DND-41 (cell line): ENCODE results near the gene IRX1.

Experiments
- ATAC-seq: fragments of 200-7000 bp; cut with Tn5 transposase; 3 replicates; pipeline ENCODE4 v1.9.1; 2021; ENCODE audit warnings: low read depth; ENCODE audit not compliant: insufficient read depth
- DNase-seq: peaks from one replicate; pipeline ENCODE4 v3.0.0-alpha.2; 2020
- H2AFZ ChIP-seq: 2 replicates; pipeline ENCODE4 v1.6.0; 2012; ENCODE audit warnings: low read depth, low read length
- H3K27ac ChIP-seq: 2 replicates; pipeline ENCODE4 v1.5.1; 2012; ENCODE audit warnings: low read length, inconsistent platforms
- H3K27me3 ChIP-seq: fragments of 200-600 bp; sonication (generic); 2 replicates; pipeline ENCODE4 v1.6.0; 2012; ENCODE audit warnings: low read length, mild to moderate bottlenecking, inconsistent platforms; ENCODE audit not compliant: insufficient read depth, poor library complexity
- H3K36me3 ChIP-seq: 2 replicates; pipeline ENCODE4 v1.5.1; 2012; ENCODE audit warnings: low read length, inconsistent platforms; ENCODE audit not compliant: insufficient read depth
- H3K4me1 ChIP-seq: 2 replicates; pipeline ENCODE4 v1.5.1; 2012; ENCODE audit warnings: mild to moderate bottlenecking, low read length; ENCODE audit not compliant: insufficient read depth
- H3K4me2 ChIP-seq: 2 replicates; pipeline ENCODE4 v1.6.0; 2012; ENCODE audit warnings: mild to moderate bottlenecking, moderate library complexity, low read length, inconsistent platforms; ENCODE audit not compliant: insufficient read depth
- H3K4me3 ChIP-seq, 2 experiments: fragments of 200-600 bp in 1 of 2; shearing (Covaris generic) in 1 of 2; 2 replicates each; pipeline ENCODE4 v1.5.1; 2012 to 2016; ENCODE audit warnings: inconsistent platforms in 2 of 2, low read length in 2 of 2, mild to moderate bottlenecking in 2 of 2, low read depth in 1 of 2, moderate library complexity in 1 of 2
- H3K79me2 ChIP-seq: 2 replicates; pipeline ENCODE4 v1.6.0; 2012; ENCODE audit warnings: low read length, inconsistent platforms; ENCODE audit not compliant: insufficient read depth
- H3K9ac ChIP-seq: 2 replicates; pipeline ENCODE4 v1.6.0; 2012; ENCODE audit warnings: low read depth, mild to moderate bottlenecking, inconsistent platforms, low read length, moderate library complexity
- H3K9me3 ChIP-seq: 2 replicates; pipeline ENCODE4 v1.5.1; 2012; ENCODE audit warnings: low read length, moderate library complexity, mild to moderate bottlenecking, inconsistent platforms; ENCODE audit not compliant: insufficient read depth, severe bottlenecking
- H4K20me1 ChIP-seq: 2 replicates; pipeline ENCODE4 v1.6.0; 2012; ENCODE audit warnings: low read length; ENCODE audit not compliant: insufficient read depth
- CTCF ChIP-seq: IDR thresholded peaks from 2 replicates; pipeline ENCODE4 v1.5.1; 2012; ENCODE audit warnings: borderline replicate concordance, low read length, moderate library complexity, mild to moderate bottlenecking; ENCODE audit not compliant: poor library complexity, severe bottlenecking; ENCODE audit errors: extremely low read depth
- EZH2 ChIP-seq: IDR thresholded peaks from 3 replicates; pipeline ENCODE4 v1.6.1; 2012; ENCODE audit warnings: borderline replicate concordance, low read depth, mild to moderate bottlenecking, moderate library complexity, low read length, inconsistent platforms; ENCODE audit not compliant: severe bottlenecking

Gene IRX1

GRCh38 chr5:3605298-3606010 lies 9.8 kb downstream of the IRX1 start:
- H2AFZ ChIP-seq, result no peak overlapping the region
- no peaks in the 10 kb centered on the region for H4K20me1 ChIP-seq
- H3K79me2 ChIP-seq, result no peaks in the 10 kb centered on the region
- DNase-seq, result no peak
- no peak for ATAC-seq
- no peaks in the 10 kb centered on the region for H3K27me3 ChIP-seq
- H3K4me2 ChIP-seq, result no peak overlapping the region
- peaks cover 7% of the 10 kb centered on the region for H3K9me3 ChIP-seq
- no peaks in the 10 kb centered on the region for H3K36me3 ChIP-seq
- no peaks in the 10 kb centered on the region for H3K4me1 ChIP-seq
- H3K4me3 ChIP-seq, result no peak overlapping the region
- H3K9ac ChIP-seq, result no peak overlapping the region
- no peak for TF ChIP-seq CTCF
- TF ChIP-seq EZH2, result no peak
- H3K27ac ChIP-seq, result no peak overlapping the region

GRCh38 chr5:3606121-3606831 lies 10.6 kb downstream of the IRX1 start:
- Histone ChIP-seq H3K27me3 (no peaks in the 10 kb centered on the region), H3K79me2 (no peaks in the 10 kb centered on the region), H3K4me3 (no peak overlapping the region), H3K9me3 (peaks cover 6% of the 10 kb centered on the region), H3K27ac (no peak overlapping the region), H3K4me2 (no peak overlapping the region), H3K4me1 (no peaks in the 10 kb centered on the region), H2AFZ (no peak overlapping the region), H3K9ac (no peak overlapping the region), H4K20me1 (no peaks in the 10 kb centered on the region), H3K36me3 (no peaks in the 10 kb centered on the region)
- DNase-seq (no peak), ATAC-seq (no peak)
- TF ChIP-seq CTCF (no peak), EZH2 (no peak)

GRCh38 chr5:3607541-3608181 lies 12.0 kb downstream of the IRX1 start:
- no peaks in the 10 kb centered on the region for H3K4me1 ChIP-seq
- H3K36me3 ChIP-seq, result no peaks in the 10 kb centered on the region

More at GRCh38 chr5:3607541-3608181, 12.0 kb downstream of the IRX1 start:
- H3K4me3 ChIP-seq, result no peak overlapping the region
- no peak overlapping the region for H2AFZ ChIP-seq
- ATAC-seq (no peak), DNase-seq (no peak)
- no peak overlapping the region for H3K27ac ChIP-seq
- TF ChIP-seq EZH2 (no peak), CTCF (no peak)
- H4K20me1 ChIP-seq, result no peaks in the 10 kb centered on the region
- peaks cover under 1% of the 10 kb centered on the region for H3K9me3 ChIP-seq
- H3K79me2 ChIP-seq, result no peaks in the 10 kb centered on the region
- no peak overlapping the region for H3K4me2 ChIP-seq
- H3K9ac ChIP-seq, result no peak overlapping the region
- H3K27me3 ChIP-seq, result no peaks in the 10 kb centered on the region
